Activated CD8-positive, alpha-beta T cell treated with anti-CD3 and anti-CD28 coated beads, Interleukin-2, amount 10 ng/mL, durations not matched to agents 7 days and 5 days (primary cell): Measurements from ENCODE around the gene GCN1. TPM values are rescaled to one million over a fixed set of nuclear protein-coding genes. Genes with fewer than 3 reads are reported as not detected.
"Not testable (repeated sequence)": the region's sequence is repeated elsewhere in the genome, so short reads cannot be mapped to it uniquely, and the experiment has no call there.

Experiments used
- ATAC-seq: fragments of 150-1000 bp; cut with Tn5 transposase; one replicate; pipeline ENCODE4 v1.10.0; 2021; ENCODE audit warnings: moderate library complexity
- CTCF ChIA-PET: fragments of 350-600 bp; sonication (Branson Sonifier 250); formaldehyde crosslinking; loops from one replicate; lab custom pipeline; 2021; ENCODE audit warnings: antibody characterized with exemption; lab: Charles Lee
- POLR2A ChIA-PET: fragments of 350-600 bp; sonication (Branson Sonifier 250); formaldehyde crosslinking; loops from one replicate; lab custom pipeline; 2021; ENCODE audit warnings: antibody characterized with exemption; lab: Charles Lee
- DNase-seq: peaks from one replicate; pipeline ENCODE4 v3.0.0-alpha.2; 2020
- H3K27ac Mint-ChIP-seq: one replicate; pipeline ENCODE4 v1.8.0; 2021; ENCODE audit warnings: mild to moderate bottlenecking, mixed read lengths
- H3K27me3 Mint-ChIP-seq: one replicate; pipeline ENCODE4 v1.8.0; 2021; ENCODE audit warnings: low read depth, mixed read lengths
- H3K36me3 Mint-ChIP-seq: one replicate; pipeline ENCODE4 v1.8.0; 2021; ENCODE audit warnings: low read depth, mixed read lengths
- H3K4me1 Mint-ChIP-seq: one replicate; pipeline ENCODE4 v1.8.0; 2021; ENCODE audit warnings: low read depth, mixed read lengths
- H3K4me3 Mint-ChIP-seq: one replicate; pipeline ENCODE4 v1.8.0; 2021; ENCODE audit warnings: mild to moderate bottlenecking, mixed read lengths
- H3K9me3 Mint-ChIP-seq: one replicate; pipeline ENCODE4 v1.8.0; 2022; ENCODE audit warnings: mixed read lengths; ENCODE audit not compliant: insufficient read depth
- total RNA-seq, 2 experiments: library from RNA; stranded (reverse); gene quantifications; one replicate each; pipeline ENCODE4 v1.2.3, GENCODE V29; 2021

Gene GCN1
- total RNA-seq, 2 experiments from 2014 or later = 109 to 112 TPM

- Mint-ChIP-seq H3K4me1 (peaks cover 60% of the 10 kb centered on the region), H3K27ac (no peak overlapping the region)
- CTCF ChIA-PET = interaction anchor here (1.1 to 6.7 kb wide), 5 partner anchors 10 to 27 kb away, joined by 5 to 81 read pairs (median 21); partner anchors contain the start of gene PXN
These were observed 43.1 kb upstream of the GCN1 start for GRCh38 chr12:120237360-120238171.

GRCh38 chr12:120236809-120237208, 42.3 kb upstream of the GCN1 start:
- not testable (repeated sequence) for H3K9me3 Mint-ChIP-seq, H3K27ac Mint-ChIP-seq
- POLR2A ChIA-PET = interaction anchor here (0.9 to 9.2 kb wide), 2 partner anchors 36 to 55 kb away, joined by 3 to 80 read pairs; partner anchors contain the start of genes RNU4-1 and RNU4-2

More at GRCh38 chr12:120237360-120238171, 43.1 kb upstream of the GCN1 start:
- H3K36me3 Mint-ChIP-seq = peaks cover 15% of the 10 kb centered on the region
- POLR2A ChIA-PET = interaction anchor here (1.2 to 9.2 kb wide), 5 partner anchors 9 to 54 kb away, joined by 3 to 80 read pairs (median 4); partner anchors contain the start of genes RNU4-1 and RNU4-2
- no peak overlapping the region for H3K4me3 Mint-ChIP-seq
- DNase-seq (no peak), ATAC-seq (no peak)
- H3K9me3 Mint-ChIP-seq = no peaks in the 10 kb centered on the region
- no peaks in the 10 kb centered on the region for H3K27me3 Mint-ChIP-seq

DNA sequence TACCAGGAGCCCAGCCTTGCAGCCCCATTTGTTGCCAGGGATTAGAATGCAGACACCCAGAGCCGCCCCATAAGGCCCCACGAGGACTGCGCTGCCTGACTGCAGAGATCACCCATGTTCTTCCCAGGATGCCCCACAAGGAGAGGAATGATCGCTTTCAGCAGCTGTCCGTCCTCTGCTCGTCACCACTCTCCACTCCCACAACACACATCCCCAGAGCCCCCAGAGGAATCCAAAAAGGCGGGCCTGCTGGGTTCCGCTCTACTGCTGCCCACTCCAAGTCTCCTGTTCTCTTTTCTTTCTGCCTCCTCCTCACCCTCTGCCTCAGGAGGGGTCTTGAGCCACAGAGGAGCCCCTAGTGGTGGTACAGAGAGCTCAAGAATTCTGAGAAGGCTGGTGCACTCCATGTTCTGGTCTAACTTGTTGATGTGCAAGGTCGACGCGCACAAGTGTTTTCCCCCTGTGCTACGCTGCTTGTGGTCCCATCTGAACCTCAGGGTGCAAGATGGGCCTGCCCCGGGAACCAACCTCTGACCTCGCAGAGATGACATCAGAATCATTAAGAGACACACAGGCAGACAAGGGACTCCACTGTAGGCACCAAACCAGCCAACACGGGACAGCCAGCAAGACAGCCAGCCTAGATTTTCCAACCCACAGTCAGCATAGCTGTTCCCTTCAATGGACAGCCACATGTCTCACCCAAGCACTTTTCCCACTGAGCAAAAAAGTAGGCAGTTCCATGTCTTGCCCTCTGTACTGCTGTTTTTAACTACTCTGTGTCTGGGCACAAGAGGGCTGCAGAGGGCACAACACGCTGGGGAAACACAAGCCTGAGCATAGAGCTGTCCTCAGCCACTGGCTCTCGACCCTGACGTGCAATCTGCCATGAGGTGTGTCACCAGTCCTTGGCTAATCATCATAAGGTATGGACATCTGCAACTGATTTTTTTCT, 41.1 kb upstream of the GCN1 start:
- H3K27ac Mint-ChIP-seq = peak overlapping the region; percentile 20
- H3K4me3 Mint-ChIP-seq = no peak overlapping the region
- DNase-seq (no peak), ATAC-seq (no peak)
- ChIA-PET POLR2A (interaction anchor here (0.7 to 9.2 kb wide), 3 partner anchors 34 to 56 kb away, joined by 3 to 80 read pairs (median 3); partner anchors contain the start of genes RNU4-1 and RNU4-2), CTCF (interaction anchor here (0.7 to 6.7 kb wide), 8 partner anchors 8 to 57 kb away, joined by 3 to 81 read pairs (median 9); partner anchors contain the start of genes PXN and RNU4-1)
- no peaks in the 10 kb centered on the region for H3K9me3 Mint-ChIP-seq
- peaks cover 72% of the 10 kb centered on the region for H3K4me1 Mint-ChIP-seq
- H3K27me3 Mint-ChIP-seq = no peaks in the 10 kb centered on the region
- H3K36me3 Mint-ChIP-seq = peaks cover 8% of the 10 kb centered on the region

More at GRCh38 chr12:120236809-120237208, 42.3 kb upstream of the GCN1 start:
- not testable (repeated sequence) for ATAC-seq, H3K27me3 Mint-ChIP-seq, DNase-seq, H3K4me3 Mint-ChIP-seq
- CTCF ChIA-PET = interaction anchor here (0.8 to 6.7 kb wide), 6 partner anchors 8 to 28 kb away, joined by 3 to 81 read pairs (median 16); partner anchors contain the start of gene PXN
- H3K4me1 Mint-ChIP-seq = peaks cover 68% of the 10 kb centered on the region
- H3K36me3 Mint-ChIP-seq = peaks cover 13% of the 10 kb centered on the region

GRCh38 chr12:120234643-120235368, 40.3 kb upstream of the GCN1 start:
- POLR2A ChIA-PET = interaction anchor here (0.7 to 9.2 kb wide), 2 partner anchors 43 to 57 kb away, joined by 3 to 80 read pairs; partner anchors contain the start of genes RNU4-1 and RNU4-2
- DNase-seq = no peak
- no peak overlapping the region for H3K4me3 Mint-ChIP-seq
- CTCF ChIA-PET = interaction anchor here (0.7 to 6.7 kb wide), 6 partner anchors 8 to 58 kb away, joined by 4 to 81 read pairs (median 14); partner anchors contain the start of genes PXN and RNU4-1
- H3K36me3 Mint-ChIP-seq = peaks cover 6% of the 10 kb centered on the region
- ATAC-seq = no peak
- H3K9me3 Mint-ChIP-seq = no peaks in the 10 kb centered on the region
- H3K4me1 Mint-ChIP-seq = peaks cover 74% of the 10 kb centered on the region
- H3K27ac Mint-ChIP-seq = no peak overlapping the region
- H3K27me3 Mint-ChIP-seq = no peaks in the 10 kb centered on the region

DNA sequence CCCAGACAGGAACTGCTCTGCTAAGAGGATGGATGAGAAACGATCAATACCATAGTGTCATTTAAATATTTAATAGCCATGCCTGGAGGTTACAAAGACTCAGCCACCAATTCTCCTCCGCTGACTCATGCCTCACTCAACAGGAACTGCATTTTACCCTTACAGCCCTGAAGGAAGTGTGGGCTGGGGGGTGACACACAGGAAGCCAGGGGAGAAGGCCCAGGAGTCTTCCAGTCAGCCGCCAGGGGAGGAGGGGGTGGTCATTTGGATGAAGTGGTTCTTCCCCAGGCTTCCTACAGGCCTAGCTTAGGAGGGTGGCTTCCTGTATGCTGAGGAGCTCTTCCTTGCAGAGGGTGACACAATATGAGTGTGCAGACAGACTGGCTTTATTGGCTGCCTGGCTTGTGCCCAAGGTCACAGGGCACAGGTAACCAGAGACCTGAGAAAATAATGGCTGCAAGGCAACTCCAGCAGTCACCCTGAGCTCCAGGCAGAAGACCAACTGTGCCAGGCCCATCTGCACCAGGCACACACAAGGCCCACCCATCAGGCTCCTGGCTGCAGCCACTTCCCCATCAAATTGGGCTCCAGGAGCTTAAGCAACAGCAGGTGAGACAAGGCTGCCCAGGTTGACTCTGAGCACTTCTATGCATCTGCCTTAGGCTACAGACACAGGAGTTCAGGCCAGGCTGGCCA, 36.9 kb upstream of the GCN1 start:
- peak; percentile 79 for DNase-seq
- peaks cover 93% of the 10 kb centered on the region for H3K4me1 Mint-ChIP-seq
- CTCF ChIA-PET = interaction anchor here (0.7 to 9.6 kb wide), 8 partner anchors 9 to 71 kb away, joined by 4 to 922 read pairs (median 12); partner anchors contain the start of genes PXN, RNU4-1, RNU4-2 and RPLP0
- peak overlapping the region; percentile 85 for H3K27ac Mint-ChIP-seq
- POLR2A ChIA-PET = interaction anchor here (0.6 to 14.6 kb wide), 12 partner anchors 9 to 60 kb away, joined by 3 to 329 read pairs (median 8); partner anchors contain the start of genes PXN, RNU4-1, RNU4-2 and RPLP0
- H3K27me3 Mint-ChIP-seq = no peaks in the 10 kb centered on the region
- no peaks in the 10 kb centered on the region for H3K9me3 Mint-ChIP-seq
- H3K36me3 Mint-ChIP-seq = peaks cover 5% of the 10 kb centered on the region
- peak; percentile 73 for ATAC-seq
- H3K4me3 Mint-ChIP-seq = peak overlapping the region; percentile 62

DNA sequence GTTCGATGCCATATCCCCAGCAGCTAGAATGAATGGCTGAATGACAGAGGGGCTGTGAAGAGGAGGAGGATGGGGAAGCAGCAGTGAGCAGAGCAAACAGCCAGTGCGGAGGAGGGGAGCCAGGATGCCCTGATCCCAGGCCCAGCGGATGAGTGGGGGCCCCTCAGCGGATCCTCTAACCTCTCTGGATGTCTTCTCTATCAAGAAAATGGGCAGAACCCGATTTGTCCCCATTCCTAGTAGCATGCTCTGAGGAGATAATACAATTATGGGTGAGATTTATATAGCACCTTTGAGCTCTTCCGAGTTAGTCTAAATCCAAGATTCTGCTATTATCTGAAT, 36.4 kb upstream of the GCN1 start:
- H3K9me3 Mint-ChIP-seq = no peaks in the 10 kb centered on the region
- DNase-seq = no peak
- POLR2A ChIA-PET = interaction anchor here (0.6 to 14.6 kb wide), 11 partner anchors 10 to 61 kb away, joined by 3 to 329 read pairs (median 6); partner anchors contain the start of genes PXN, RNU4-1, RNU4-2 and RPLP0
- CTCF ChIA-PET = interaction anchor here (1.0 to 9.6 kb wide), 6 partner anchors 9 to 71 kb away, joined by 5 to 922 read pairs (median 52); partner anchors contain the start of genes PXN, RNU4-1, RNU4-2 and RPLP0
- H3K4me1 Mint-ChIP-seq = peaks cover 94% of the 10 kb centered on the region
- no peaks in the 10 kb centered on the region for H3K27me3 Mint-ChIP-seq
- ATAC-seq = no peak
- H3K36me3 Mint-ChIP-seq = peaks cover 11% of the 10 kb centered on the region
- peak overlapping the region; percentile 85 for H3K27ac Mint-ChIP-seq
- H3K4me3 Mint-ChIP-seq = peak overlapping the region; percentile 62

DNA sequence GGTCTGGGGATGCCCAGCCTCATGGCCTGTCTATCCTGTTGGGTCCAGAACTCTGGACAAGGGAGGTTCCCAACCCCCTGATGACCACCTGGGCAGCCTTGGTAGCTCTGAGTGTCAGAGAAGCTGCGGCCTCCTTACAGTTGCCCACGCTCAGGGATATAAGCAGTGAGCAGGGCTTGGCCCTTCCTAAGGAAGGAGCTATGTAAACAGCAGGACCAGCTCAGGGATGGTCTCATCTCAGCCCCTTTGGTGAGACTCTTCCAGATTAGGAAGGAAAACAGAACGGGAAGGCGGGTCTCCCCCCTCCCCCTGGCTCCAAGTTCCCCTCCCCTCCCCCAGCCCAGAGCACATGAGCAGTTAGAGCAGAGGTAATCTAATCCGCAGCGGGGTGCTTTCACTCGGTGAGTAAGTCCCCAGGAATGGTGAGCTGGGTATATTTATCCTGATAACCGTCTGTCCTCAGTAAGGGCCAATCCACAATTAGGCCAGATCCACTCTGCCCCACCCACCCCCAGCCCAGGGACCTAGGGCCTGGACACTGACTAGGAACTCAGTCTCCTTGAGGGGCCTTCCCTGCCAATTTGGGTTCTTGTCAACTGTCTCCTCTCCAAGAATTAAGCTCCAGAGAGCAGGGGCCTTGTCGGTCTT, 35.9 kb upstream of the GCN1 start:
- ChIA-PET CTCF (interaction anchor here (1.0 to 9.6 kb wide), 6 partner anchors 9 to 72 kb away, joined by 5 to 922 read pairs (median 52); partner anchors contain the start of genes PXN, RNU4-1, RNU4-2 and RPLP0), POLR2A (interaction anchor here (0.6 to 14.6 kb wide), 10 partner anchors 9 to 61 kb away, joined by 3 to 329 read pairs (median 8); partner anchors contain the start of genes PXN, RNU4-1, RNU4-2 and RPLP0)
- peak overlapping the region; percentile 62 for H3K4me3 Mint-ChIP-seq
- peak overlapping the region; percentile 85 for H3K27ac Mint-ChIP-seq
- ATAC-seq = no peak
- H3K36me3 Mint-ChIP-seq = peaks cover 12% of the 10 kb centered on the region
- no peaks in the 10 kb centered on the region for H3K27me3 Mint-ChIP-seq
- no peak for DNase-seq
- no peaks in the 10 kb centered on the region for H3K9me3 Mint-ChIP-seq
- peaks cover 94% of the 10 kb centered on the region for H3K4me1 Mint-ChIP-seq

DNA sequence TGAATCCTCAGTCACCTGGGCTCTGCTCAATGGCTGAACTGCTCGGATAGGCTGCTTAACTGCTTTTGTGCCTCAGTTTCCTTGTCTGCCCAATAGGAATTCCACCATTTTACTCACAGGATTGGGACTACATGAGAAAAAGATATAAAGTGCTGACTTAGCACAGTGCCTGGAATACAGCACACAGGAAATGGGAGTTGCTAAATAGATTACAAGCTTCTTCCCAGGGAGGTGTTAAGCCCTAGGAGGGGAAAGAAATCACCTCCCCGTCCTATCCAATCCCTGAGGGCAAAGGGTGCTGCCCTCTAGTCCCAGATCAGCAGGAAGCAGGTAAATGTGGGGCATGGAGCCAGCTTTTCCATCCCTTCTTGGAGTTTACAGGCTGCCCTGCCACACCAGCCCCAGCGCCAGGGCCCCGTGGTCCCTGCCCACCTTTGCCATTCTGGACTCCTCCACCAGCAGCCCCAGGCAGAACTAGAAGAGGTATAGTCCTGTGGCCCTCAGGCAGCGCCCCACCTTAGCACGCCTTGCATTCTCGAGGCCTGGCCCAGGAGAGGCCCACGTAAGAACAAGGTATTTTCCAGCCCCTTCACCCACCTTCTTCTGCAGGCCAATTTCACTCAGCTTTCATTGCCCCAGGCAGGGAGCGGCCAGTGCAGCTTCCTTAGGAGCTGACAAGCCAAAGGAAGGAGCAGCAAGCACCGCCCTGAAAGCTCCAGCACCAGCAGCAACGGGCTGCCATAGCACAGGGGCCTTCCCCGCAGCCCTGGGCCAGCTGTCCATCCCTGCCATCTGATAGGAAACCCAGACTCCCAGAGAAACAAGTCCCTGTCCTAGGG, 35.2 kb upstream of the GCN1 start:
- Mint-ChIP-seq H3K4me1 (peaks cover 95% of the 10 kb centered on the region), H3K9me3 (no peaks in the 10 kb centered on the region)

More for the DNA sequence above, 35.2 kb upstream of the GCN1 start:
- DNase-seq (no peak), ATAC-seq (no peak)
- no peaks in the 10 kb centered on the region for H3K27me3 Mint-ChIP-seq
- CTCF ChIA-PET = interaction anchor here (1.6 to 9.6 kb wide), 10 partner anchors 7 to 109 kb away, joined by 4 to 922 read pairs (median 24); partner anchors contain the start of genes PXN, RNU4-1, RNU4-2 and RPLP0
- POLR2A ChIA-PET = interaction anchor here (0.5 to 14.6 kb wide), 7 partner anchors 29 to 62 kb away, joined by 3 to 329 read pairs (median 4); partner anchors contain the start of genes PXN, RNU4-1, RNU4-2 and RPLP0
- H3K36me3 Mint-ChIP-seq = peaks cover 15% of the 10 kb centered on the region
- no peak overlapping the region for H3K4me3 Mint-ChIP-seq
- H3K27ac Mint-ChIP-seq = peak overlapping the region; percentile 85
